Measurements from ENCODE around the gene ANO10.

DNA sequence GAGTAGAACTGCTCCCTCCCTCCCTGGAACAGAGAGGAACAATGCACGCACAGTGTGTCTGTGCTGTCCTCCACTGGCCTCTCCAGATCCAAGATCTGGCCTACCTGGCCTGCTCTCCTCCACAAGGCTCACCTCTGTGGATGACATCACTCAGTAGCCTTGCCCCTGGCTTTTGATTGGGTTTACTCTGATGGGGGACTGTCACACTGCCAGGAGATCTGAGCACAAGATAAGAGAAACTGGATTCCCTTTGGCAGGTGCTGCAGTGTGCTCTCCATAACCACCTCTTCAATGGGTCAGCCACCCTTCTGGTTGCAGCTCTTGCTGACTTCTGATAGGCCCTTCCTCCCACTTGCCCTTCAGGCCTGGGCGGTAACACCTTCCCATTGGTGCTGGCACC, 22.6 kb upstream of the ANO10 start:
- no peak for TF ChIP-seq CTCF (conservative IDR thresholded peaks at IDR 0.05; ENCODE audit: low read depth, low read length)
- no peak for TF ChIP-seq EZH2 (IDR thresholded peaks at IDR 0.05; ENCODE audit: low read length, unreplicated experiment)
